ENCODE results near the gene DLK2. TPM values are rescaled to one million over a fixed set of nuclear protein-coding genes. Genes with fewer than 3 reads are reported as not detected.
A peak's percentile ranks its signal among the peaks of the same experiment; 100 is the strongest.
"Not testable (repeated sequence)": the region's sequence is repeated elsewhere in the genome, so short reads cannot be mapped to it uniquely, and the experiment has no call there.

The DLK2 gene
- total RNA-seq, 1 donor from 2014 or later: 3.9 TPM

DNA sequence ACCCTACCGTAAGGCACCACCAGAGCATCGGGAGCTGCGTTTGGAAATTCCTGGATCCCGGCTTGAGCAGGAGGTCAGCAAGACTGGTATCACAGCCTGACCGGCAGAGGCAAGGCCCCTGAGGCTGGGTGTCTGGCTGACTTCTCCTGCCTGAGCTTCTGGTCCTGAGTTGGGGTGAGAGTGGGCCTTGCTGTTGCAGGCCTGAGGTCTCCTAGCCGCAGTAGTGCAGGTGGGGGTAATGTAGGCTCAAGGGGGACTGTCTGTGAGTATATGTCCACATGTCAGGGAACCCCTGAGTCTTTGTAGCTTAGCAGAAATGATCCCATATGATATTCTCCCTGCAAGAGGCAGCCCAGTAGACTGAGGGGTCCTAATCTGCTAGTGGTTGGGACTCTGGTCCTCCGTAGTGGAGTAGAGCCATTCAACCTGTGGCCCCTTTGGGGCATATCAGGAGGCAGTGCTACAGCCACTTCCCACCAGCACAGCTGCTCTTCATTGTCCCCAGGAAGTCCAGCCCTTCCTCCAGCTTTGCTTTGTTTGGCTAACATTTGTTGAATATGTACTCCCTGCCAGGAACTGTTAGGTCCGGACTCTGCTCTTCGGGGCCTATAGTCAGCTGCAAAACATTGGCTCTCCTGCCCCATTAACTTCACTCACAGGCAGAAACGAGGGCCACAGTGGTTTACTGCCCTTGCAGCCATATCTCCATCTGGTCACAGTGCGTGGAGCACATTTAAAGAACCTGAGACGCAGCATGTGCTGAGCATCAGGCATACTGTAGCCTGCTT, 43.9 kb upstream of the DLK2 start:
- TF ChIP-seq POLR2A (IDR thresholded peaks at IDR 0.05) (no peak), POLR2AphosphoS5 (IDR thresholded peaks at IDR 0.05; ENCODE audit: insufficient read depth in 1 of 2, low read depth in 1 of 2) (no peak)
- TF ChIP-seq, protein P1, sequence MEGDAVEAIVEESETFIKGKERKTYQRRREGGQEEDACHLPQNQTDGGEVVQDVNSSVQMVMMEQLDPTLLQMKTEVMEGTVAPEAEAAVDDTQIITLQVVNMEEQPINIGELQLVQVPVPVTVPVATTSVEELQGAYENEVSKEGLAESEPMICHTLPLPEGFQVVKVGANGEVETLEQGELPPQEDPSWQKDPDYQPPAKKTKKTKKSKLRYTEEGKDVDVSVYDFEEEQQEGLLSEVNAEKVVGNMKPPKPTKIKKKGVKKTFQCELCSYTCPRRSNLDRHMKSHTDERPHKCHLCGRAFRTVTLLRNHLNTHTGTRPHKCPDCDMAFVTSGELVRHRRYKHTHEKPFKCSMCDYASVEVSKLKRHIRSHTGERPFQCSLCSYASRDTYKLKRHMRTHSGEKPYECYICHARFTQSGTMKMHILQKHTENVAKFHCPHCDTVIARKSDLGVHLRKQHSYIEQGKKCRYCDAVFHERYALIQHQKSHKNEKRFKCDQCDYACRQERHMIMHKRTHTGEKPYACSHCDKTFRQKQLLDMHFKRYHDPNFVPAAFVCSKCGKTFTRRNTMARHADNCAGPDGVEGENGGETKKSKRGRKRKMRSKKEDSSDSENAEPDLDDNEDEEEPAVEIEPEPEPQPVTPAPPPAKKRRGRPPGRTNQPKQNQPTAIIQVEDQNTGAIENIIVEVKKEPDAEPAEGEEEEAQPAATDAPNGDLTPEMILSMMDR (IDR thresholded peaks at IDR 0.05): no peak
- no peak for DNase-seq (ENCODE audit: extremely low spot score in 2 of 2)
- Histone ChIP-seq H3K4me3 (no peak overlapping the region), H3K27ac (peak overlapping the region; percentile 25), H3K4me1 (peaks cover 28% of the 10 kb centered on the region), H3K27me3 (no peaks in the 10 kb centered on the region), H3K36me3 (peaks cover 0 to 48% of the 10 kb centered on the region in 2 donors), H3K9me3 (no peaks in the 10 kb centered on the region)
- intact Hi-C loops (cut with DNase I): no loop called here

DNA sequence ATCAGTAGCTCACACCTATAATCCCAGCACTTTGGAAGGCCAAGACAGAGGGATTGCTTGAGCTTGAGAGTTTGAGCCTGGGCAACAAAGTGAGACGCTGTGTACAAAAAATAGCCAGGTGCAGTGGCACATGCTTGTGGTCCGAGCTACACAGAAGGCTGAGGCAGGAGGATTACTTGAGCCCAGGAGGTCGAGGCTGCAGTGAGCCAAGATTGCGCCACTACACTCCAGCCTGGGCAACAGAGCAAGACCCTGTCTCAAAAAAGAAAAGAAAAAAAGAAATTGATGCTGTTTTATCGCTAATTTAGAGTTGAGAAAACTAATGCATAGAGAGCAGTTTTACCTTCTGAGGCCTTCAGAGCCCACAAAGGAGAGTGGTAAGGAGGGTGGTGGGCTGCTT, 42.9 kb upstream of the DLK2 start:
- H3K36me3 ChIP-seq: peaks cover 0 to 42% of the 10 kb centered on the region in 2 donors
- intact Hi-C loops (cut with DNase I): not testable (repeated sequence)

DNA sequence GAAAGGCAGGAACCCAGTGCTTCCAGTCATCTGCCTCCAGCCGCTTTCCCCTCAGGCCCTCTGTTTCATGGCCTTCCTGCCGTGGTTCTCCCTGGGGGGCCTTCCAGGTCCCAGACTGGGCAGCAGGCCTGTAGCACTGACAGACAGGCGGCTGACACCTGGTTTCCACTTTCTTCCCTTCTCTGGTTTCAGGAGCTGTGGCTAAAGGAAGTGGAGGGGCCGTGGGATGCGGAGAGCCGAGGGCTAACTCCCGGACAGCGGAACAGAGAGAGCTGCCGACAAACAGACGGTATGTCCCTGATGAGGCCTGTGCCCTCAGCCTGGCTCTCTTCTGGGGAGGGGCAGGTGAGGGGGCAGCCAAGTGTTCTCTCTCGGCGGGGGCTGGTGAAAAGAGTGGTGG, 42.3 kb upstream of the DLK2 start:
- no peaks in the 10 kb centered on the region for H3K9me3 ChIP-seq
- H3K36me3 ChIP-seq: peaks cover 0 to 36% of the 10 kb centered on the region in 2 donors
- DNase-seq (ENCODE audit: extremely low spot score in 2 of 2): no peak
- intact Hi-C loops (cut with DNase I): no loop called here
- H3K27ac ChIP-seq: no peak overlapping the region
- H3K4me1 ChIP-seq: peaks cover 38% of the 10 kb centered on the region
- TF ChIP-seq, protein P1 (IDR thresholded peaks at IDR 0.05): no peak
- TF ChIP-seq POLR2AphosphoS5 (IDR thresholded peaks at IDR 0.05; ENCODE audit: insufficient read depth in 1 of 2, low read depth in 1 of 2) (no peak), POLR2A (IDR thresholded peaks at IDR 0.05) (no peak)
- no peak overlapping the region for H3K4me3 ChIP-seq
- H3K27me3 ChIP-seq: no peaks in the 10 kb centered on the region

More for the DNA sequence above, 42.9 kb upstream of the DLK2 start:
- DNase-seq (ENCODE audit: extremely low spot score in 2 of 2); H3K27me3 ChIP-seq; H3K9me3 ChIP-seq; H3K4me3 ChIP-seq; H3K27ac ChIP-seq: not testable (repeated sequence)
- peaks cover 36% of the 10 kb centered on the region for H3K4me1 ChIP-seq

DNA sequence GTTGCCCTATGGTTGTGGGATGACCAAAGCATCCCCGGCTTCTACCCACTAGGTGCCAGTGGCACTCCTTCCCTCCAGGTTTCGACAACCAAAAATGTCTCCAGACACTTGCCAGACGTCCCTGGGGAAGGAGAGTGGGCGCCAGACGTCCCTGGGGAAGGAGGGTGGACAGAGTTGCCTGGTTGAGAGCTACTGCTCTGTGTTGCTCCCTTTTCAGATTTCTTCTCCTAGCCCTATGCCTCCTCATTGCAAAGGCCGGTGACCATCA, 41.7 kb upstream of the DLK2 start:
- H3K27ac ChIP-seq: no peak overlapping the region
- H3K4me1 ChIP-seq: peaks cover 44% of the 10 kb centered on the region
- TF ChIP-seq POLR2AphosphoS5 (IDR thresholded peaks at IDR 0.05; ENCODE audit: insufficient read depth in 1 of 2, low read depth in 1 of 2) (no peak), POLR2A (IDR thresholded peaks at IDR 0.05) (no peak)
- TF ChIP-seq, protein P1 (IDR thresholded peaks at IDR 0.05): no peak
- DNase-seq (ENCODE audit: extremely low spot score in 2 of 2): no peak
- intact Hi-C loops (cut with DNase I): no loop called here
- no peak overlapping the region for H3K4me3 ChIP-seq
- no peaks in the 10 kb centered on the region for H3K27me3 ChIP-seq
- H3K36me3 ChIP-seq: peaks cover 0 to 29% of the 10 kb centered on the region in 2 donors
- H3K9me3 ChIP-seq: no peaks in the 10 kb centered on the region

DNA sequence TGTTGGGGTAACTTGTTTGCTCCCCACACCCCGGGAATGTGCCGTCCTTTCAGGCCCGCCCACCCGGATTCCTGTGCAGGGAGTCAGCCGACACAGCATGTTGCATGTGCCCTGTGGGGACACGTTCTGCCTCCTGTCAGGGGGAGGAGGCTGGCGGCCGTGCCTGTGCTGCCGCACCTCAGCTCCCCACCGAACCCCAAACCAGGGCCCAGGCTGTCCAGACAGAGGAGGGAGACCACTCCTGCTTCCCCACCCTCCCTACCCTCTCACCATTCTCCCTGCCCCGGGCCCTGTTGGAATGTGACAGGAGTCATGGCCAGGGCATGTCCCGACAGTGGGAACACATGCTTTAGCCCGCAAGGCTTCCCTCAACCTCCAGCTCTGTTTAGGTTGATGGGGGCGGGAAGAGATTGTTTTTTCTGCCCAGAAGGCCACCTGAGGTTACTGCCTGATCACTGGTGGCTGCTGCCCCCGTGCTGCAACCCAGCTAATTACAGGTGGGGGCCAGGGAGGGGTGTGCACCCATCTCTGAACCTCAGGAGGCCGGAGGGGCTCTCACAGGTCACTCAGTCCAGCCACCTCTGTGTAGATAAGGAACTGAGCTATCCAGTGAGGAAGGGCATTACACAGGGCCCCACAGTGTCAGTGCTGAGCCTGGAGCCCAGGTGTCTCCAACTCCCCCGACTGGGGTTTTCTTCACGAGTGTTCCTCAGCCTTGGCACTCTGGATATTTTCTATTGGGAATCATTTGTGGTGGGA, 41.2 kb upstream of the DLK2 start:
- peaks cover 49% of the 10 kb centered on the region for H3K4me1 ChIP-seq
- no peak overlapping the region for H3K4me3 ChIP-seq
- peak overlapping the region; percentile 21 for H3K27ac ChIP-seq
- peaks cover 0 to 26% of the 10 kb centered on the region in 2 donors for H3K36me3 ChIP-seq
- no peaks in the 10 kb centered on the region for H3K27me3 ChIP-seq
- intact Hi-C loops (cut with DNase I): no loop called here
- TF ChIP-seq POLR2AphosphoS5 (IDR thresholded peaks at IDR 0.05; ENCODE audit: insufficient read depth in 1 of 2, low read depth in 1 of 2) (peak in 1 of 2 donors; percentile 16), POLR2A (IDR thresholded peaks at IDR 0.05) (no peak)
- TF ChIP-seq, protein P1 (IDR thresholded peaks at IDR 0.05): peak in 1 of 3 experiments; percentile 36
- no peak for DNase-seq (ENCODE audit: extremely low spot score in 2 of 2)
- no peaks in the 10 kb centered on the region for H3K9me3 ChIP-seq

All from vagina (tissue), 2 donors.